ENCODE results near the gene SOX10.

Gene SOX10

GRCh38 chr22:37942133-37942532 lies 42.2 kb downstream of the SOX10 start:
- no peak for TF ChIP-seq POLR2AphosphoS5 (IDR thresholded peaks at IDR 0.05; ENCODE audit: low read depth, low read length)
- no peak for TF ChIP-seq TAF1 (IDR thresholded peaks at IDR 0.05; ENCODE audit: borderline replicate concordance, insufficient read depth, low read length)
- TF ChIP-seq SIN3A (IDR thresholded peaks at IDR 0.05; ENCODE audit: borderline replicate concordance, insufficient read depth, low read length), result no peak
- TF ChIP-seq FOXP2 (optimal IDR thresholded peaks at IDR 0.05; ENCODE audit: borderline replicate concordance, extremely low read depth, extremely low read length, insufficient read depth), result no peak
- TF ChIP-seq REST (IDR thresholded peaks at IDR 0.05; ENCODE audit: insufficient read depth in 1 of 2, low read depth in 2 of 2, low read length in 2 of 2), result no peak

GRCh38 chr22:37940698-37941376 lies 43.5 kb downstream of the SOX10 start:
- no peak for TF ChIP-seq REST (IDR thresholded peaks at IDR 0.05; ENCODE audit: insufficient read depth in 1 of 2, low read depth in 2 of 2, low read length in 2 of 2)
- no peak for TF ChIP-seq TAF1 (IDR thresholded peaks at IDR 0.05; ENCODE audit: borderline replicate concordance, insufficient read depth, low read length)
- TF ChIP-seq POLR2AphosphoS5 (IDR thresholded peaks at IDR 0.05; ENCODE audit: low read depth, low read length), result no peak
- no peak for TF ChIP-seq FOXP2 (optimal IDR thresholded peaks at IDR 0.05; ENCODE audit: borderline replicate concordance, extremely low read depth, extremely low read length, insufficient read depth)
- TF ChIP-seq SIN3A (IDR thresholded peaks at IDR 0.05; ENCODE audit: borderline replicate concordance, insufficient read depth, low read length), result no peak

GRCh38 chr22:37933711-37934376 lies 50.5 kb downstream of the SOX10 start:
- peak; percentile 96 for TF ChIP-seq FOXP2 (optimal IDR thresholded peaks at IDR 0.05; ENCODE audit: borderline replicate concordance, extremely low read depth, extremely low read length, insufficient read depth)
- no peak for TF ChIP-seq TAF1 (IDR thresholded peaks at IDR 0.05; ENCODE audit: borderline replicate concordance, insufficient read depth, low read length)
- TF ChIP-seq SIN3A (IDR thresholded peaks at IDR 0.05; ENCODE audit: borderline replicate concordance, insufficient read depth, low read length), result no peak
- TF ChIP-seq POLR2AphosphoS5 (IDR thresholded peaks at IDR 0.05; ENCODE audit: low read depth, low read length), result no peak
- TF ChIP-seq REST (IDR thresholded peaks at IDR 0.05; ENCODE audit: insufficient read depth in 1 of 2, low read depth in 2 of 2, low read length in 2 of 2), result 0 out of 4 replicates have a peak, but pooled peaks of 1 of the 2 experiments have one; percentile 8

GRCh38 chr22:37932821-37933578 lies 51.4 kb downstream of the SOX10 start:
- TF ChIP-seq FOXP2 (optimal IDR thresholded peaks at IDR 0.05; ENCODE audit: borderline replicate concordance, extremely low read depth, extremely low read length, insufficient read depth), result no peak
- no peak for TF ChIP-seq TAF1 (IDR thresholded peaks at IDR 0.05; ENCODE audit: borderline replicate concordance, insufficient read depth, low read length)
- TF ChIP-seq POLR2AphosphoS5 (IDR thresholded peaks at IDR 0.05; ENCODE audit: low read depth, low read length), result no peak
- no peak for TF ChIP-seq SIN3A (IDR thresholded peaks at IDR 0.05; ENCODE audit: borderline replicate concordance, insufficient read depth, low read length)
- TF ChIP-seq REST (IDR thresholded peaks at IDR 0.05; ENCODE audit: insufficient read depth in 1 of 2, low read depth in 2 of 2, low read length in 2 of 2), result no peak
